T-cell (primary cell): ENCODE results near the gene RHBDD2. TPM values are rescaled to one million over a fixed set of nuclear protein-coding genes. Genes with fewer than 3 reads are reported as not detected.

ENCODE experiments used
- ATAC-seq, 4 experiments: fragments of 200-7000 bp in 3 of 4; fragments of 150-1000 bp in 1 of 4; cut with Tn5 transposase; replicated peaks in 1 of 4; 1 replicate in 3 of 4; 2 replicates in 1 of 4; pipeline ENCODE4 v1.10.0; 2021; ENCODE audit warnings: moderate library complexity in 3 of 4, mild to moderate bottlenecking in 2 of 4, moderate number of reproducible peaks in 1 of 4
- CTCF ChIA-PET, 2 donors: fragments of 300-600 bp; sonication (Branson Sonifier 250); formaldehyde crosslinking; loops; one replicate each; lab custom pipeline; 2022; ENCODE audit warnings: antibody characterized with exemption in 2 of 2; lab: Charles Lee
- POLR2A ChIA-PET, 2 donors: fragments of 300-600 bp; sonication (Branson Sonifier 250); formaldehyde crosslinking; loops; one replicate each; lab custom pipeline; 2022; ENCODE audit warnings: antibody characterized with exemption in 2 of 2; lab: Charles Lee
- DNase-seq, 35 experiments: peaks; one replicate each; pipeline versions ENCODE4 v3.0.0 to v3.0.0-alpha.2; 2013 to 2023
- H3K27ac ChIP-seq: one replicate; pipeline ENCODE4 v1.5.1; 2013; ENCODE audit warnings: low read length
- H3K27me3 ChIP-seq, 2 experiments: replicated peaks in 1 of 2; 1 replicate in 1 of 2; 2 replicates in 1 of 2; pipeline versions ENCODE4 v1.6.1 to v1.7.0; 2013; ENCODE audit warnings: low read length in 1 of 2, mixed read lengths in 1 of 2; ENCODE audit not compliant: control insufficient read depth in 2 of 2, insufficient read depth in 2 of 2; ENCODE audit errors: extremely low read depth in 1 of 2
- H3K36me3 ChIP-seq, 2 donors: 1 replicate in 1 of 2; 2 replicates in 1 of 2; pipeline versions ENCODE4 v1.6.1 to v1.7.0; 2013; ENCODE audit warnings: low read length in 1 of 2; ENCODE audit not compliant: control insufficient read depth in 2 of 2, insufficient read depth in 1 of 2; ENCODE audit errors: extremely low read depth in 1 of 2
- H3K4me1 ChIP-seq, 2 experiments: 1 replicate in 1 of 2; 2 replicates in 1 of 2; pipeline versions ENCODE4 v1.6.1 to v1.7.0; 2013; ENCODE audit warnings: low read length in 2 of 2, mixed read lengths in 1 of 2; ENCODE audit not compliant: insufficient read depth in 2 of 2, control insufficient read depth in 1 of 2; ENCODE audit errors: extremely low read depth in 1 of 2
- H3K4me3 ChIP-seq, 2 donors: 1 replicate in 1 of 2; 2 replicates in 1 of 2; pipeline versions ENCODE4 v1.5.1 to v1.7.0; 2013; ENCODE audit warnings: mild to moderate bottlenecking in 2 of 2, low read length in 1 of 2, moderate library complexity in 1 of 2; ENCODE audit not compliant: control insufficient read depth in 1 of 2; ENCODE audit errors: extremely low read depth in 1 of 2
- H3K9me3 ChIP-seq: 2 replicates; pipeline ENCODE4 v1.7.0; 2013
- H3K27ac Mint-ChIP-seq, 2 donors: one replicate each; pipeline ENCODE4 v1.8.0; 2020 to 2021; ENCODE audit warnings: mild to moderate bottlenecking in 2 of 2, mixed read lengths in 2 of 2
- H3K27me3 Mint-ChIP-seq, 2 donors: one replicate each; pipeline ENCODE4 v1.8.0; 2021 to 2022; ENCODE audit warnings: mixed read lengths in 2 of 2
- H3K36me3 Mint-ChIP-seq: one replicate; pipeline ENCODE4 v1.8.0; 2021; ENCODE audit warnings: mixed read lengths
- H3K4me1 Mint-ChIP-seq, 3 donors: one replicate each; pipeline ENCODE4 v1.8.0; 2020 to 2022; ENCODE audit warnings: mixed read lengths in 3 of 3, mild to moderate bottlenecking in 1 of 3
- H3K4me3 Mint-ChIP-seq, 3 donors: one replicate each; pipeline ENCODE4 v1.8.0; 2020 to 2022; ENCODE audit warnings: mild to moderate bottlenecking in 3 of 3, mixed read lengths in 3 of 3, moderate library complexity in 3 of 3
- H3K9me3 Mint-ChIP-seq, 3 donors: one replicate each; pipeline ENCODE4 v1.8.0; 2020 to 2022; ENCODE audit warnings: mixed read lengths in 3 of 3
- WGBS: methylation state at CpG from one replicate; pipeline ENCODE4 v1.1.5; 2013; ENCODE audit warnings: missing lambda C conversion rate; ENCODE audit not compliant: insufficient coverage; 5-methylcytosine and 5-hydroxymethylcytosine counted together
- total RNA-seq, 35 experiments: library from RNA in 6 of 35; stranded (reverse) in 6 of 35; fragments of 120-200 nt in 1 of 35; gene quantifications; one replicate each; pipeline versions ENCODE4 v1.2.1 to v1.2.4 and lab custom pipeline; 2013 to 2026

The RHBDD2 gene
- total RNA-seq, 5 donors from 2014 or later (not counting 1 experiment from before 2014, with no cell fraction given): 46.7 to 110 (median 59.4) TPM

GRCh38 chr7:75920431-75921161 lies 41.8 kb downstream of the RHBDD2 start:
- no peak overlapping the region for H3K4me3 ChIP-seq
- peak; percentile 51 to 65 (median 57) for ATAC-seq
- CTCF ChIA-PET: interaction anchor here in 1 of 2 donors (0.7 kb wide), 1 partner anchor 88 kb away, joined by 7 read pairs; no protein-coding TSS in a partner anchor
- H3K9me3 Mint-ChIP-seq: no peaks in the 10 kb centered on the region
- peaks cover 16% of the 10 kb centered on the region for H3K36me3 Mint-ChIP-seq
- no peaks in the 10 kb centered on the region for H3K27me3 Mint-ChIP-seq
- 69% methylated on average over 15 of the region's 19 CpGs for WGBS
- DNase-seq: peak in 18 of 35 experiments; percentile 1 to 56 (median 14)
- H3K27ac ChIP-seq: no peak overlapping the region
- H3K27me3 ChIP-seq: no peaks in the 10 kb centered on the region
- POLR2A ChIA-PET: interaction anchor here in 1 of 2 donors (0.6 to 0.7 kb wide), 2 partner anchors 16 to 42 kb away, joined by 12 to 14 read pairs; no protein-coding TSS in a partner anchor
- no peaks in the 10 kb centered on the region for H3K36me3 ChIP-seq
- H3K27ac Mint-ChIP-seq: no peak overlapping the region
- H3K9me3 ChIP-seq: no peaks in the 10 kb centered on the region
- H3K4me3 Mint-ChIP-seq: no peak overlapping the region
- H3K4me1 Mint-ChIP-seq: peaks cover 32 to 53% (median 53%) of the 10 kb centered on the region in 3 donors
- H3K4me1 ChIP-seq: peaks cover 0 to 30% of the 10 kb centered on the region in 2 experiments

GRCh38 chr7:75921479-75921878 lies 42.6 kb downstream of the RHBDD2 start:
- Histone ChIP-seq H3K4me3 (no peak overlapping the region), H3K9me3 (no peaks in the 10 kb centered on the region), H3K36me3 (no peaks in the 10 kb centered on the region), H3K27me3 (no peaks in the 10 kb centered on the region), H3K4me1 (peaks cover 0 to 22% of the 10 kb centered on the region in 2 experiments), H3K27ac (no peak overlapping the region)
- peaks cover 19% of the 10 kb centered on the region for H3K36me3 Mint-ChIP-seq
- peaks cover 27 to 48% (median 46%) of the 10 kb centered on the region in 3 donors for H3K4me1 Mint-ChIP-seq
- 94% methylated on average over 10 of the region's 14 CpGs for WGBS
- no peak overlapping the region for H3K4me3 Mint-ChIP-seq
- H3K9me3 Mint-ChIP-seq: no peaks in the 10 kb centered on the region
- no peak for DNase-seq
- ATAC-seq: no peak
- POLR2A ChIA-PET: interaction anchor here (0.6 kb wide), 3 partner anchors 16 to 61 kb away, joined by 3 to 14 read pairs (median 5); no protein-coding TSS in a partner anchor
- CTCF ChIA-PET: interaction anchor here in 1 of 2 donors (0.7 kb wide), 1 partner anchor 87 kb away, joined by 7 read pairs; no protein-coding TSS in a partner anchor
- no peaks in the 10 kb centered on the region for H3K27me3 Mint-ChIP-seq
- H3K27ac Mint-ChIP-seq: no peak overlapping the region

GRCh38 chr7:75922966-75923603 lies 44.3 kb downstream of the RHBDD2 start:
- no peak for ATAC-seq
- POLR2A ChIA-PET: no interaction called here
- Mint-ChIP-seq H3K36me3 (peaks cover 19% of the 10 kb centered on the region), H3K4me3 (no peak overlapping the region), H3K27ac (no peak overlapping the region), H3K9me3 (no peaks in the 10 kb centered on the region), H3K4me1 (peaks cover 29 to 45% (median 43%) of the 10 kb centered on the region in 3 donors), H3K27me3 (no peaks in the 10 kb centered on the region)
- no peaks in the 10 kb centered on the region for H3K9me3 ChIP-seq
- H3K4me1 ChIP-seq: peaks cover 0 to 14% of the 10 kb centered on the region in 2 experiments
- no CpG with 5 or more reads among the region's 9 CpGs for WGBS
- H3K27me3 ChIP-seq: no peaks in the 10 kb centered on the region
- CTCF ChIA-PET: no interaction called here
- no peak overlapping the region for H3K27ac ChIP-seq
- H3K36me3 ChIP-seq: no peaks in the 10 kb centered on the region
- H3K4me3 ChIP-seq: no peak overlapping the region
- no peak for DNase-seq

GRCh38 chr7:75924256-75924655 lies 45.4 kb downstream of the RHBDD2 start:
- no peak for DNase-seq
- ChIA-PET CTCF (no interaction called here), POLR2A (no interaction called here)
- Histone ChIP-seq H3K4me3 (no peak overlapping the region), H3K36me3 (no peaks in the 10 kb centered on the region), H3K27ac (no peak overlapping the region), H3K9me3 (no peaks in the 10 kb centered on the region), H3K4me1 (peaks cover 5 to 18% of the 10 kb centered on the region in 2 experiments), H3K27me3 (no peaks in the 10 kb centered on the region)
- peaks cover 31 to 44% (median 43%) of the 10 kb centered on the region in 3 donors for H3K4me1 Mint-ChIP-seq
- no peak overlapping the region for H3K4me3 Mint-ChIP-seq
- H3K27ac Mint-ChIP-seq: no peak overlapping the region
- H3K36me3 Mint-ChIP-seq: peaks cover 19% of the 10 kb centered on the region
- no peak for ATAC-seq
- WGBS: no CpG with 5 or more reads among the region's 2 CpGs
- no peaks in the 10 kb centered on the region for H3K27me3 Mint-ChIP-seq
- no peaks in the 10 kb centered on the region for H3K9me3 Mint-ChIP-seq

- Histone ChIP-seq H3K4me1 (peaks cover 5 to 25% of the 10 kb centered on the region in 2 experiments), H3K27me3 (no peaks in the 10 kb centered on the region), H3K4me3 (no peak overlapping the region), H3K36me3 (no peaks in the 10 kb centered on the region), H3K9me3 (no peaks in the 10 kb centered on the region), H3K27ac (no peak overlapping the region)
- no peak overlapping the region for H3K4me3 Mint-ChIP-seq
- H3K4me1 Mint-ChIP-seq: peaks cover 32 to 45% (median 44%) of the 10 kb centered on the region in 3 donors
- no peak for DNase-seq
- no peak for ATAC-seq
- POLR2A ChIA-PET: no interaction called here
- WGBS: 100% methylated on average over 2 of the region's 2 CpGs
- H3K36me3 Mint-ChIP-seq: peaks cover 19% of the 10 kb centered on the region
- H3K9me3 Mint-ChIP-seq: no peaks in the 10 kb centered on the region
- no peaks in the 10 kb centered on the region for H3K27me3 Mint-ChIP-seq
- CTCF ChIA-PET: no interaction called here
- H3K27ac Mint-ChIP-seq: no peak overlapping the region
These were observed 46.1 kb downstream of the RHBDD2 start for GRCh38 chr7:75924889-75925288.

- H3K27ac Mint-ChIP-seq: peak overlapping the region in 1 of 2 donors; percentile 28
- Histone ChIP-seq H3K27me3 (no peaks in the 10 kb centered on the region), H3K9me3 (no peaks in the 10 kb centered on the region), H3K4me3 (no peak overlapping the region), H3K36me3 (no peaks in the 10 kb centered on the region), H3K4me1 (peaks cover 5 to 22% of the 10 kb centered on the region in 2 experiments), H3K27ac (no peak overlapping the region)
- ATAC-seq (no peak), DNase-seq (no peak)
- H3K4me3 Mint-ChIP-seq: no peak overlapping the region
- WGBS: 91% methylated on average over 9 of the region's 10 CpGs
- peaks cover 35 to 39% (median 38%) of the 10 kb centered on the region in 3 donors for H3K4me1 Mint-ChIP-seq
- peaks cover 16% of the 10 kb centered on the region for H3K36me3 Mint-ChIP-seq
- ChIA-PET POLR2A (no interaction called here), CTCF (no interaction called here)
- H3K9me3 Mint-ChIP-seq: no peaks in the 10 kb centered on the region
- no peaks in the 10 kb centered on the region for H3K27me3 Mint-ChIP-seq
These were observed 47.0 kb downstream of the RHBDD2 start for GRCh38 chr7:75925717-75926435.
